ENCODE measurements around the gene WNT3A.

DNA sequence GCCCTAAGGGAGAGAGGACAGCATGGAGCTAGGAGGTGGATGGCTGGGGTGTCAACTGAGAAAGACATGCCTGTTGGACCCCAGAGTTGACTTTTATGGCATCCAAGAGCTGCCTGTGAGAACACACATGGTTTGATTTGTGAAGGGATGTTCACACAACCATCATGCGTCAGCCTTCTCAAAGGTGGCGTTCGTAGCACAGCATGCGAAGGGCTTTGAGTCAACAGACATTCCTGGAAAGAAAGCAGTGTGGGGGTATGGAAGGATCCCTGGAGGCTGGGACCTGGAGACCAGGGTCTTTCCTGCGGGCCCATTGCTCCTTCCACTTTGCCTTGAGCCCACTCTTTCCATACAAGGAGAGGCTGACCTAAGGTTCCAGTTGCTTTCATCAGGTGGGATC lies 6.4 kb upstream of the WNT3A start:
- TF ChIP-seq RFX5 (IDR thresholded peaks at IDR 0.05; ENCODE audit: low read depth, low read length): no peak
- TF ChIP-seq, protein P1, sequence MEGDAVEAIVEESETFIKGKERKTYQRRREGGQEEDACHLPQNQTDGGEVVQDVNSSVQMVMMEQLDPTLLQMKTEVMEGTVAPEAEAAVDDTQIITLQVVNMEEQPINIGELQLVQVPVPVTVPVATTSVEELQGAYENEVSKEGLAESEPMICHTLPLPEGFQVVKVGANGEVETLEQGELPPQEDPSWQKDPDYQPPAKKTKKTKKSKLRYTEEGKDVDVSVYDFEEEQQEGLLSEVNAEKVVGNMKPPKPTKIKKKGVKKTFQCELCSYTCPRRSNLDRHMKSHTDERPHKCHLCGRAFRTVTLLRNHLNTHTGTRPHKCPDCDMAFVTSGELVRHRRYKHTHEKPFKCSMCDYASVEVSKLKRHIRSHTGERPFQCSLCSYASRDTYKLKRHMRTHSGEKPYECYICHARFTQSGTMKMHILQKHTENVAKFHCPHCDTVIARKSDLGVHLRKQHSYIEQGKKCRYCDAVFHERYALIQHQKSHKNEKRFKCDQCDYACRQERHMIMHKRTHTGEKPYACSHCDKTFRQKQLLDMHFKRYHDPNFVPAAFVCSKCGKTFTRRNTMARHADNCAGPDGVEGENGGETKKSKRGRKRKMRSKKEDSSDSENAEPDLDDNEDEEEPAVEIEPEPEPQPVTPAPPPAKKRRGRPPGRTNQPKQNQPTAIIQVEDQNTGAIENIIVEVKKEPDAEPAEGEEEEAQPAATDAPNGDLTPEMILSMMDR (conservative IDR thresholded peaks at IDR 0.05; ENCODE audit: low read depth, low read length): no peak
- no peak for TF ChIP-seq FOS (IDR thresholded peaks at IDR 0.05; ENCODE audit: low read depth, low read length)
- TF ChIP-seq MAZ (IDR thresholded peaks at IDR 0.05; ENCODE audit: borderline replicate concordance, low read depth, low read length): no peak
